ENCODE data around the gene HOXD13. TPM values are rescaled to one million over a fixed set of nuclear protein-coding genes. Genes with fewer than 3 reads are reported as not detected.

The HOXD13 gene
- total RNA-seq, 1 experiment from 2014 or later: 0.36 TPM

- H2AFZ ChIP-seq (ENCODE audit: low read length): no peak overlapping the region
- ATAC-seq: no peak
- H3F3A ChIP-seq (ENCODE audit: low read length, unreplicated experiment): no peaks in the 10 kb centered on the region
- H3K4me2 ChIP-seq (ENCODE audit: low read length): no peak overlapping the region
- H3K9ac ChIP-seq (ENCODE audit: low read length): no peak overlapping the region
- intact Hi-C loops (cut with micrococcal nuclease): no loop called here
- H3K9me3 ChIP-seq (ENCODE audit: low read length): no peaks in the 10 kb centered on the region
- ChIA-PET POLR2A (ENCODE audit: unreplicated experiment) (no interaction called here), CTCF (no interaction called here)
- TF ChIP-seq, protein P1, sequence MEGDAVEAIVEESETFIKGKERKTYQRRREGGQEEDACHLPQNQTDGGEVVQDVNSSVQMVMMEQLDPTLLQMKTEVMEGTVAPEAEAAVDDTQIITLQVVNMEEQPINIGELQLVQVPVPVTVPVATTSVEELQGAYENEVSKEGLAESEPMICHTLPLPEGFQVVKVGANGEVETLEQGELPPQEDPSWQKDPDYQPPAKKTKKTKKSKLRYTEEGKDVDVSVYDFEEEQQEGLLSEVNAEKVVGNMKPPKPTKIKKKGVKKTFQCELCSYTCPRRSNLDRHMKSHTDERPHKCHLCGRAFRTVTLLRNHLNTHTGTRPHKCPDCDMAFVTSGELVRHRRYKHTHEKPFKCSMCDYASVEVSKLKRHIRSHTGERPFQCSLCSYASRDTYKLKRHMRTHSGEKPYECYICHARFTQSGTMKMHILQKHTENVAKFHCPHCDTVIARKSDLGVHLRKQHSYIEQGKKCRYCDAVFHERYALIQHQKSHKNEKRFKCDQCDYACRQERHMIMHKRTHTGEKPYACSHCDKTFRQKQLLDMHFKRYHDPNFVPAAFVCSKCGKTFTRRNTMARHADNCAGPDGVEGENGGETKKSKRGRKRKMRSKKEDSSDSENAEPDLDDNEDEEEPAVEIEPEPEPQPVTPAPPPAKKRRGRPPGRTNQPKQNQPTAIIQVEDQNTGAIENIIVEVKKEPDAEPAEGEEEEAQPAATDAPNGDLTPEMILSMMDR (conservative IDR thresholded peaks at IDR 0.05; ENCODE audit: low read depth, low read length): no peak
- no peak for TF ChIP-seq EZH2phosphoT487 (IDR thresholded peaks at IDR 0.05; ENCODE audit: borderline replicate concordance, low read length)
- TF ChIP-seq EZH2 (IDR thresholded peaks at IDR 0.05; ENCODE audit: low read length, unreplicated experiment): no peak
- H3K4me1 ChIP-seq (ENCODE audit: insufficient read depth, low read length): no peaks in the 10 kb centered on the region
- H4K20me1 ChIP-seq (ENCODE audit: low read length): no peaks in the 10 kb centered on the region
- H3K4me3 ChIP-seq (ENCODE audit: low read length): no peak overlapping the region
- peaks cover 52% of the 10 kb centered on the region for H3K27me3 ChIP-seq (ENCODE audit: low read length)
- H3K27ac ChIP-seq (ENCODE audit: low read length): no peak overlapping the region
- no peaks in the 10 kb centered on the region for H3K9me2 ChIP-seq (replicated peaks; ENCODE audit: low read length)
- no TSS peak for BruUV-seq (replicated peaks)
- DNase-seq: no peak
- H3K79me2 ChIP-seq (ENCODE audit: low read length): no peaks in the 10 kb centered on the region
- no peaks in the 10 kb centered on the region for H3K36me3 ChIP-seq (ENCODE audit: low read depth, low read length)
Measured at GRCh38 chr2:176063958-176064357, 28.6 kb upstream of the HOXD13 start.

DNA sequence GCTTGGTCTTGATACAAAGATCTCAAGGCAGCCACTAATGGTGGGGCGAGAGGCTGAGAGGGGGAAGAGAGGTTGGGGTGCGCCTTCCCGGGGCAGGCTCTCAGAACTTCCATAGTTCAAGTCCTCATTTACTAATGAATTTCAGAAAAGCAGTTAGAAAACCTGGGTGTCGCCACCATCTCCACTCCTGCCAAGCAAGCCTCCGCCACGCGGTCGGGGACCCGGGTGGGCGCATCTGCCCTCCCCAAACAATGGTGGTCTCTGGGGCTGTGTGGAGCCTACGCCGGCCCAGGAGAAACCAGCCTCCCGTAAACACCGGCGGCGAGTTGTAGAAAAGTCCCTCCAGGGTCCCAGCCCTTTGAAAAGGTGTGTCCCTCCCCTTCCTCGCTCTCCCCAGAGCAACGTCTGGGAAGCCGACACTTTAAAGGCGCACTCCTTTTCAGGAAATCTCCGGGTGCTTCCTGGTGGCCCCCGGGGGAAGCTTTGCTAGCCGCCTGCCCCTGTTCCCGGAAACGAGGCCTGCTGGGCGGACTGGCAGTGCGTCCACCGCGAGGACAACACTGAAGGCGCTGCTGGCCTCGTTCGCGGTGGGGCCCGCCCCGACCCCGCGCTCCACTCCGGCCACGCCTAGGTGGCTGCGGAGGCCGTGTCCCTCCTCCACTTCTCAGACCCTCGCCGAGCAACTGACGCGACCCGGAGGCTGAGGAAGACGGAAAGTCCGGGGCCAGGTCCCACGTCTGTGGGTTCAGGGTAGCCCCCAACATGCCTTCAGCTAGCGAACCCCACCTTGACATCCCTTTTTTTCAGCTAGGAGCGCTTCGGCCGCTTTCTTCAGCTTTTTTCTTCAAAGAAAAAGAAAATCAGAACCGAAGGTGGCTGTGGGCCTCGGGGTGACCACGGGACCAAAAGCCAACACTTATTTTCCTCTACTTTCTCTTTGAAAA is 25.6 kb upstream of the HOXD13 start:
- H4K20me1 ChIP-seq (ENCODE audit: low read length): no peaks in the 10 kb centered on the region
- H3K36me3 ChIP-seq (ENCODE audit: low read depth, low read length): no peaks in the 10 kb centered on the region
- H2AFZ ChIP-seq (ENCODE audit: low read length): no peak overlapping the region
- H3K9me2 ChIP-seq (replicated peaks; ENCODE audit: low read length): no peaks in the 10 kb centered on the region
- no peak overlapping the region for H3K4me3 ChIP-seq (ENCODE audit: low read length)
- no peak overlapping the region for H3K4me2 ChIP-seq (ENCODE audit: low read length)
- POLR2A ChIA-PET (ENCODE audit: unreplicated experiment): no interaction called here
- no peaks in the 10 kb centered on the region for H3K79me2 ChIP-seq (ENCODE audit: low read length)
- no TSS peak for BruUV-seq (replicated peaks)
- peaks cover 35% of the 10 kb centered on the region for H3K27me3 ChIP-seq (ENCODE audit: low read length)
- H3K9ac ChIP-seq (ENCODE audit: low read length): no peak overlapping the region
- H3K9me3 ChIP-seq (ENCODE audit: low read length): no peaks in the 10 kb centered on the region
- H3K27ac ChIP-seq (ENCODE audit: low read length): no peak overlapping the region
- intact Hi-C loops (cut with micrococcal nuclease): no loop called here
- H3K4me1 ChIP-seq (ENCODE audit: insufficient read depth, low read length): no peaks in the 10 kb centered on the region
- H3F3A ChIP-seq (ENCODE audit: low read length, unreplicated experiment): no peaks in the 10 kb centered on the region
- DNase-seq: no peak
- TF ChIP-seq EZH2 (IDR thresholded peaks at IDR 0.05; ENCODE audit: low read length, unreplicated experiment) (no peak), EZH2phosphoT487 (IDR thresholded peaks at IDR 0.05; ENCODE audit: borderline replicate concordance, low read length) (no peak)
- TF ChIP-seq, protein P1 (conservative IDR thresholded peaks at IDR 0.05; ENCODE audit: low read depth, low read length): no peak
- CTCF ChIA-PET: no interaction called here
- ATAC-seq: no peak

Data from PC-3 (cell line).